Fibroblast of pulmonary artery (primary cell): ENCODE results near the gene OLFML2A.
"Not testable (repeated sequence)": the region's sequence is repeated elsewhere in the genome, so short reads cannot be mapped to it uniquely, and the experiment has no call there.

Experiments used
- DNase-seq: peaks from one replicate; pipeline ENCODE4 v3.0.0-alpha.2; 2010; ENCODE audit warnings: low read depth
- H3K4me3 ChIP-seq: replicated peaks from 2 replicates; pipeline ENCODE4 v1.5.1; 2011; ENCODE audit warnings: low read depth, mild to moderate bottlenecking, control low read depth, low read length, moderate library complexity
- CTCF ChIP-seq: IDR thresholded peaks from 2 replicates; pipeline ENCODE4 v1.5.1; 2011; ENCODE audit warnings: mild to moderate bottlenecking, control low read depth, low read length, inconsistent platforms; ENCODE audit errors: missing control alignments

The OLFML2A gene

GRCh38 chr9:124776954-124777648, at the start of gene OLFML2A:
Gene OLFML2A, plus strand, starts transcription at chr9:124777133. Its CDS starts 138 bp downstream, at chr9:124777271.
- no peak for TF ChIP-seq CTCF
- peak within 1 kb of the TSS; percentile 34 for H3K4me3 ChIP-seq
- DNase-seq: no peak

DNA sequence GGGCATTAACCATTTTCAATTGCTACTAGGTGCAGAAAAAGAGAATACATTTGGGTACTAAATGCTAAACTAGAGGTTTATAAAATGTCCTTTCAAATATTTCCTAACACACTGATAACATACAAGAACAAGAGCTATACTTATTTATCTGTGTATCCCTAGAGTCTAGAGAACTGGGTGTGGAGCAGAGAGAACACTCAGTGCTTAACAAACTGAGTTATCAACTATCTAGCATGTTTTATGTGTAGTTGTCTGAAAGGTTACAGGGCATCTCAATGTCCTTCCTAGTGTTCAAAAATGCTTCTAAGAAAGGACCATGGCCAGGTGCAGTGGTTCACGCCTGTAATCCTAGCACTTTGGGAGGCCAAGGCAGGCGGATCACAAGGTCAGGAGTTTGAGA, 46.2 kb upstream of the OLFML2A start:
- TF ChIP-seq CTCF: no peak
- H3K4me3 ChIP-seq: no peak overlapping the region
- no peak for DNase-seq

GRCh38 chr9:124733964-124734740, 42.8 kb upstream of the OLFML2A start:
- H3K4me3 ChIP-seq: no peak overlapping the region
- no peak for TF ChIP-seq CTCF
- DNase-seq: no peak

DNA sequence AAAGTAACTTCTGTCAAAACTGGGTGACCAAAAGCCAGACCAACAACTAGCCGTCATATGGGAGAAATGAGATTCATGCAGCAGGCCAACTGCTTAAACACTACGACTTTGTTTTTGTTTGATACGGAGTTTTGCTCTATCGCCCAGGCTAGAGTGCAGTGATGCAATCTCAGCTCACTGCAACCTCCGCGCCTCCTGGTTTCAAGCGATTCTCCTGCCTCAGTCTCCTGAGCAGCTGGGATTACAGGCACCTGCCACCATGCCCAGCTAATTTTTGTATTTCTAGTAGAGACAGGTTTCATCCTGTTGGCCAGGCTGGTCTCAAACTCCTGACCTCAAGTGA, 42.2 kb upstream of the OLFML2A start:
- DNase-seq, H3K4me3 ChIP-seq: not testable (repeated sequence)

- no peak for TF ChIP-seq CTCF
- DNase-seq: peak; percentile 75
- H3K4me3 ChIP-seq: no peak overlapping the region
Observed at GRCh38 chr9:124735121-124735520, 41.8 kb upstream of the OLFML2A start.

GRCh38 chr9:124738075-124738474, 38.9 kb upstream of the OLFML2A start:
- not testable (repeated sequence) for H3K4me3 ChIP-seq, DNase-seq

DNA sequence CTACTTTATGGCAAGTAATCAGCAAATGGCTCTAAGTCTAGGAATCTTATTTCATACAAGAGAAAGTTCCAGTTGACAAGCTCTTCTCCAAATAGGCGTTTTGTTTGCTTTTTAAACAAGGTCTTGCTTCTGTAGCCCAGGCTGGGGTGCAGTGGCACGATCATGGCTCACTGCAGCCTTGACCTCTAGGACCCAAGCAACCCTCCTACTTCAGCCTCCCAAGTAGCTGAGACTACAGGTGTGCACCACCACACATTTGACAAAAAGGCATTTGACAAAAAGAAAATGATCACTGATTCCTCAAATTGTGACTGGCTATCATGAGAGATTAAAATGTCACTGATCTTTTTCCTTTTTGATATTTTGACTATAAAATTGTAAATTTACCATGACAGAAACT, 37.6 kb upstream of the OLFML2A start:
- DNase-seq: no peak
- no peak overlapping the region for H3K4me3 ChIP-seq
- no peak for TF ChIP-seq CTCF

- no peak overlapping the region for H3K4me3 ChIP-seq
- DNase-seq: no peak
- no peak for TF ChIP-seq CTCF
Observed at GRCh38 chr9:124741149-124741548, 35.8 kb upstream of the OLFML2A start.
